K562 (cell line): Measurements from ENCODE around the gene PPFIA1. TPM values are rescaled to one million over a fixed set of nuclear protein-coding genes. Genes with fewer than 3 reads are reported as not detected.

Source experiments
- polyA plus RNA-seq, 8 experiments: library from polyadenylated mRNA; depleted of rRNA in 4 of 8; stranded (reverse) in 5 of 8; unstranded in 3 of 8; fragments of >200 nt; fragmentation: Nextera tagmentation in 2 of 8; fragmentation: Illumina TruSeq in 1 of 8; extraction: Ambion mirVana in 2 of 8; extraction: Trizol in 1 of 8; gene quantifications; 2 replicates each; pipeline versions ENCODE4 v1.2.1 to v1.2.3, GENCODE V29; 2011 to 2014; ENCODE audit warnings: inconsistent platforms in 1 of 8, missing spikeins in 1 of 8
- total RNA-seq, 7 experiments: library from RNA; depleted of rRNA in 6 of 7; stranded (reverse); fragments of >200 nt in 6 of 7; fragmentation: Illumina TruSeq in 2 of 7; extraction: Trizol in 2 of 7; gene quantifications; 2 replicates each; pipeline versions ENCODE4 v1.2.1 to v1.2.3, GENCODE V29; 2011 to 2021; ENCODE audit warnings: low replicate concordance in 1 of 7
- TF ChIP-seq, protein P1 (sequence below), 2 experiments: fragments of 450-650 bp in 1 of 2; sonication (generic) in 1 of 2; formaldehyde crosslinking in 1 of 2; IDR thresholded peaks; 2 replicates each; pipeline versions ENCODE4 v1.7.1 to v1.9.0; 2016 to 2022; ENCODE audit warnings: inconsistent platforms in 1 of 2, mild to moderate bottlenecking in 1 of 2, missing genetic modification reagents in 1 of 2

Gene PPFIA1
- total and polyA plus RNA-seq, 9 of the 15 experiments (the other 6 are each of a cell fraction or from before 2014, with no cell fraction given): 9.9 to 41.5 (median 28.5) TPM

DNA sequence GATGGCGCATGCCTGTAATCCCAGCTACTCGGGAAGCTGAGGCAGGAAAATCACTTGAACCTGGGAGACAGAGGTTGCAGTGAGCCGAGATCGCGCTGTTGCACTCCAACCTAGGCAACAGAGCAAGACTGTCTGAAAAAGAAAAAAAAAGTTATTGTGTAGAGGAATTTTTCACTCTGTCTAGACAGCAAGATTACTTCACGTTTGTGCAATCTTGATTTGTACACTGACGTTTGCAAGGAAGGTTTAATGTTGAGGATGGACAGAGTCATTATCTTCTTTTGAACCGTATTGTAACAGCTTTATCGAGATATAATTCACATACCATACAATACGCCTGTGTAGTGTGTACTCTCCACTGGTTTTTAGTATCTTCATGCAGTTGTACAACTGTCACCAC is 131.5 kb downstream of the PPFIA1 start (continued):
- TF ChIP-seq, protein P1, sequence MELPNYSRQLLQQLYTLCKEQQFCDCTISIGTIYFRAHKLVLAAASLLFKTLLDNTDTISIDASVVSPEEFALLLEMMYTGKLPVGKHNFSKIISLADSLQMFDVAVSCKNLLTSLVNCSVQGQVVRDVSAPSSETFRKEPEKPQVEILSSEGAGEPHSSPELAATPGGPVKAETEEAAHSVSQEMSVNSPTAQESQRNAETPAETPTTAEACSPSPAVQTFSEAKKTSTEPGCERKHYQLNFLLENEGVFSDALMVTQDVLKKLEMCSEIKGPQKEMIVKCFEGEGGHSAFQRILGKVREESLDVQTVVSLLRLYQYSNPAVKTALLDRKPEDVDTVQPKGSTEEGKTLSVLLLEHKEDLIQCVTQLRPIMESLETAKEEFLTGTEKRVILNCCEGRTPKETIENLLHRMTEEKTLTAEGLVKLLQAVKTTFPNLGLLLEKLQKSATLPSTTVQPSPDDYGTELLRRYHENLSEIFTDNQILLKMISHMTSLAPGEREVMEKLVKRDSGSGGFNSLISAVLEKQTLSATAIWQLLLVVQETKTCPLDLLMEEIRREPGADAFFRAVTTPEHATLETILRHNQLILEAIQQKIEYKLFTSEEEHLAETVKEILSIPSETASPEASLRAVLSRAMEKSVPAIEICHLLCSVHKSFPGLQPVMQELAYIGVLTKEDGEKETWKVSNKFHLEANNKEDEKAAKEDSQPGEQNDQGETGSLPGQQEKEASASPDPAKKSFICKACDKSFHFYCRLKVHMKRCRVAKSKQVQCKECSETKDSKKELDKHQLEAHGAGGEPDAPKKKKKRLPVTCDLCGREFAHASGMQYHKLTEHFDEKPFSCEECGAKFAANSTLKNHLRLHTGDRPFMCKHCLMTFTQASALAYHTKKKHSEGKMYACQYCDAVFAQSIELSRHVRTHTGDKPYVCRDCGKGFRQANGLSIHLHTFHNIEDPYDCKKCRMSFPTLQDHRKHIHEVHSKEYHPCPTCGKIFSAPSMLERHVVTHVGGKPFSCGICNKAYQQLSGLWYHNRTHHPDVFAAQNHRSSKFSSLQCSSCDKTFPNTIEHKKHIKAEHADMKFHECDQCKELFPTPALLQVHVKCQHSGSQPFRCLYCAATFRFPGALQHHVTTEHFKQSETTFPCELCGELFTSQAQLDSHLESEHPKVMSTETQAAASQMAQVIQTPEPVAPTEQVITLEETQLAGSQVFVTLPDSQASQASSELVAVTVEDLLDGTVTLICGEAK (IDR thresholded peaks at IDR 0.05): peak; percentile 49; the same call in 1 of the 2 replicates
- TF ChIP-seq, protein P1 (CRISPR knock-in tag; IDR thresholded peaks at IDR 0.05): no peak
